COR-L47 (cell line): ENCODE measurements around the gene CHMP4A.

Experiments used
- DNase-seq: peaks from one replicate; lab custom pipeline; 2025; lab: John Stamatoyannopoulos, UW

CHMP4A gene

GRCh38 chr14:24195186-24196070 is 17.9 kb downstream of the CHMP4A start, which contains the start of gene TM9SF1:
Gene TM9SF1, minus strand, starts transcription at chr14:24195441. Its CDS starts 422 bp downstream, at chr14:24195019.
- DNase-seq = peak; percentile 76

GRCh38 chr14:24194873-24195185 is 18.5 kb downstream of the CHMP4A start:
- no peak for DNase-seq

GRCh38 chr14:24194186-24194872 is 19.0 kb downstream of the CHMP4A start:
- no peak for DNase-seq

- DNase-seq = no peak
Observed at GRCh38 chr14:24192933-24193332, 20.4 kb downstream of the CHMP4A start.

GRCh38 chr14:24190416-24190815 is 22.9 kb downstream of the CHMP4A start:
- no peak for DNase-seq

GRCh38 chr14:24189460-24189859 is 23.8 kb downstream of the CHMP4A start:
- DNase-seq = no peak

GRCh38 chr14:24189059-24189375 is 24.3 kb downstream of the CHMP4A start:
- DNase-seq = no peak

- DNase-seq = peak; percentile 98
Observed at GRCh38 chr14:24188251-24189058, 24.8 kb downstream of the CHMP4A start, which contains the start of gene IPO4. Gene IPO4, minus strand, starts transcription at chr14:24188816. Its CDS starts 29 bp downstream, at chr14:24188787.

GRCh38 chr14:24187539-24187915 is 25.8 kb downstream of the CHMP4A start:
- no peak for DNase-seq

- DNase-seq = no peak
Observed at GRCh38 chr14:24186831-24187538, 26.3 kb downstream of the CHMP4A start.

- DNase-seq = no peak
Observed at GRCh38 chr14:24185741-24186140, 27.5 kb downstream of the CHMP4A start.

- DNase-seq = no peak
Observed at GRCh38 chr14:24185026-24185425, 28.3 kb downstream of the CHMP4A start.

GRCh38 chr14:24184104-24184970 is 29.0 kb downstream of the CHMP4A start:
- DNase-seq = no peak

GRCh38 chr14:24183014-24183481 is 30.2 kb downstream of the CHMP4A start:
- no peak for DNase-seq

GRCh38 chr14:24182110-24182882 is 31.0 kb downstream of the CHMP4A start:
- no peak for DNase-seq

GRCh38 chr14:24181371-24182077 is 31.8 kb downstream of the CHMP4A start:
- no peak for DNase-seq

GRCh38 chr14:24179961-24180796 is 33.1 kb downstream of the CHMP4A start:
- DNase-seq = no peak

- no peak for DNase-seq
Observed at GRCh38 chr14:24179294-24179960, 33.9 kb downstream of the CHMP4A start.
